Measurements from ENCODE around the gene AP2B1. TPM values are rescaled to one million over a fixed set of nuclear protein-coding genes. Genes with fewer than 3 reads are reported as not detected.

The AP2B1 gene
- total and polyA plus RNA-seq, 4 donors: 8.7 to 55.6 (median 22.3) TPM

DNA sequence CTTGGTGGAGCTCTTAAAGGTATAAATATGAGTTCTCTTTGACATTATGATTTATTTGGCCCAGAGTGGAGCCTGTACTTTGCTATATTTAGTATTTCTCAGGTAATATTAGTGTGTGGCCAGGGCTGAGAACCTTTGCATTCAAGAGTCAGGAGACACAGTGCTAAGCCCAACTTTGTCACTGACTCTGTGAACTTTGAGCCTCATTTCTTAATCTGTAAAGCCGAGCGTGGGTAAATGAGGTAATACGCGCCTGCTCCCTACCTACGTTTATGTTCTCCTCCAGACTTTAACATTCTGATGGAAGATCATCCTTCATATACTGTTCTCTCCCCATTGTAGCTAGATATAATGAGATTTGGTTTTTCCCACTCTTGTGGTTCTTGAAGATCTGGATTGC is 10.5 kb downstream of the AP2B1 start (continued):
- TF ChIP-seq HNF4A (conservative IDR thresholded peaks at IDR 0.05) (peak; percentile 59 to 67), NR2F2 (IDR thresholded peaks at IDR 0.05) (no peak), YY1 (IDR thresholded peaks at IDR 0.05) (no peak)

DNA sequence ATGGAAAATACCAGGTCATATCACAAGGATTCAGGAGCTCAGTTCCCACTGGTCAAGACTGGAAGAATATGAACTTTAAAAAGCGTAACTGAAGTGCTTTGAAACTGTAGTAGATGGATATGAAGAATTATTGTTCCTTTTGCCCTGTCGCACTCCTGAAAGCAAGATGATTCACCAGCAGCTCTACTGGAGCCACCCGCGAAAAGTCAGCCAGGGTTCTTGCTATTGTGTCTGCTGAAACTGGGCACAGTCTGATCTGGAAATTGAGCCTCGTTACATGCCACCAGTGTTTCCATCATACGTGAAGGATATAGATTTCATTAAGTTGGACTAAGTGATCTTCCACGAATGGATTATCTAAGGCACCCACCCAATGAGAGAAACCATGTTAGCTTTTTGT is 16.6 kb downstream of the AP2B1 start:
- H3K36me3 ChIP-seq (ENCODE audit: control insufficient read depth in 4 of 4, insufficient read depth in 3 of 4, low read depth in 1 of 4, low read length in 3 of 4): peaks cover 6 to 45% (median 36%) of the 10 kb centered on the region in 4 donors
- no peak overlapping the region for H3K9ac ChIP-seq (ENCODE audit: low read depth in 1 of 2, low read length in 2 of 2)
- no peaks in the 10 kb centered on the region for H3K27me3 ChIP-seq (ENCODE audit: control insufficient read depth in 4 of 4, insufficient read depth in 4 of 4, low read length in 3 of 4)
- no peaks in the 10 kb centered on the region for H3K4me1 ChIP-seq (ENCODE audit: control insufficient read depth in 4 of 4, insufficient read depth in 4 of 4, low read length in 3 of 4)
- no peak overlapping the region for H3K4me3 ChIP-seq (ENCODE audit: low read depth in 1 of 3, low read length in 3 of 3)
- 94% methylated on average over 7 of the region's 7 CpGs for WGBS
- H3K9me3 ChIP-seq (ENCODE audit: control insufficient read depth in 4 of 4, low read length in 3 of 4): no peaks in the 10 kb centered on the region
- no peak for DNase-seq (ENCODE audit: low spot score)
- TF ChIP-seq, protein P1, sequence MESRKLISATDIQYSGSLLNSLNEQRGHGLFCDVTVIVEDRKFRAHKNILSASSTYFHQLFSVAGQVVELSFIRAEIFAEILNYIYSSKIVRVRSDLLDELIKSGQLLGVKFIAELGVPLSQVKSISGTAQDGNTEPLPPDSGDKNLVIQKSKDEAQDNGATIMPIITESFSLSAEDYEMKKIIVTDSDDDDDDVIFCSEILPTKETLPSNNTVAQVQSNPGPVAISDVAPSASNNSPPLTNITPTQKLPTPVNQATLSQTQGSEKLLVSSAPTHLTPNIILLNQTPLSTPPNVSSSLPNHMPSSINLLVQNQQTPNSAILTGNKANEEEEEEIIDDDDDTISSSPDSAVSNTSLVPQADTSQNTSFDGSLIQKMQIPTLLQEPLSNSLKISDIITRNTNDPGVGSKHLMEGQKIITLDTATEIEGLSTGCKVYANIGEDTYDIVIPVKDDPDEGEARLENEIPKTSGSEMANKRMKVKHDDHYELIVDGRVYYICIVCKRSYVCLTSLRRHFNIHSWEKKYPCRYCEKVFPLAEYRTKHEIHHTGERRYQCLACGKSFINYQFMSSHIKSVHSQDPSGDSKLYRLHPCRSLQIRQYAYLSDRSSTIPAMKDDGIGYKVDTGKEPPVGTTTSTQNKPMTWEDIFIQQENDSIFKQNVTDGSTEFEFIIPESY (IDR thresholded peaks at IDR 0.05): no peak
- TF ChIP-seq, protein P2, sequence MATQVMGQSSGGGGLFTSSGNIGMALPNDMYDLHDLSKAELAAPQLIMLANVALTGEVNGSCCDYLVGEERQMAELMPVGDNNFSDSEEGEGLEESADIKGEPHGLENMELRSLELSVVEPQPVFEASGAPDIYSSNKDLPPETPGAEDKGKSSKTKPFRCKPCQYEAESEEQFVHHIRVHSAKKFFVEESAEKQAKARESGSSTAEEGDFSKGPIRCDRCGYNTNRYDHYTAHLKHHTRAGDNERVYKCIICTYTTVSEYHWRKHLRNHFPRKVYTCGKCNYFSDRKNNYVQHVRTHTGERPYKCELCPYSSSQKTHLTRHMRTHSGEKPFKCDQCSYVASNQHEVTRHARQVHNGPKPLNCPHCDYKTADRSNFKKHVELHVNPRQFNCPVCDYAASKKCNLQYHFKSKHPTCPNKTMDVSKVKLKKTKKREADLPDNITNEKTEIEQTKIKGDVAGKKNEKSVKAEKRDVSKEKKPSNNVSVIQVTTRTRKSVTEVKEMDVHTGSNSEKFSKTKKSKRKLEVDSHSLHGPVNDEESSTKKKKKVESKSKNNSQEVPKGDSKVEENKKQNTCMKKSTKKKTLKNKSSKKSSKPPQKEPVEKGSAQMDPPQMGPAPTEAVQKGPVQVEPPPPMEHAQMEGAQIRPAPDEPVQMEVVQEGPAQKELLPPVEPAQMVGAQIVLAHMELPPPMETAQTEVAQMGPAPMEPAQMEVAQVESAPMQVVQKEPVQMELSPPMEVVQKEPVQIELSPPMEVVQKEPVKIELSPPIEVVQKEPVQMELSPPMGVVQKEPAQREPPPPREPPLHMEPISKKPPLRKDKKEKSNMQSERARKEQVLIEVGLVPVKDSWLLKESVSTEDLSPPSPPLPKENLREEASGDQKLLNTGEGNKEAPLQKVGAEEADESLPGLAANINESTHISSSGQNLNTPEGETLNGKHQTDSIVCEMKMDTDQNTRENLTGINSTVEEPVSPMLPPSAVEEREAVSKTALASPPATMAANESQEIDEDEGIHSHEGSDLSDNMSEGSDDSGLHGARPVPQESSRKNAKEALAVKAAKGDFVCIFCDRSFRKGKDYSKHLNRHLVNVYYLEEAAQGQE (IDR thresholded peaks at IDR 0.05): no peak
- TF ChIP-seq FOXA2 (IDR thresholded peaks at IDR 0.05): no peak
- no peak for TF ChIP-seq SP1 (IDR thresholded peaks at IDR 0.05)
- TF ChIP-seq FOXA1 (IDR thresholded peaks at IDR 0.05): no peak
- TF ChIP-seq, protein P3, sequence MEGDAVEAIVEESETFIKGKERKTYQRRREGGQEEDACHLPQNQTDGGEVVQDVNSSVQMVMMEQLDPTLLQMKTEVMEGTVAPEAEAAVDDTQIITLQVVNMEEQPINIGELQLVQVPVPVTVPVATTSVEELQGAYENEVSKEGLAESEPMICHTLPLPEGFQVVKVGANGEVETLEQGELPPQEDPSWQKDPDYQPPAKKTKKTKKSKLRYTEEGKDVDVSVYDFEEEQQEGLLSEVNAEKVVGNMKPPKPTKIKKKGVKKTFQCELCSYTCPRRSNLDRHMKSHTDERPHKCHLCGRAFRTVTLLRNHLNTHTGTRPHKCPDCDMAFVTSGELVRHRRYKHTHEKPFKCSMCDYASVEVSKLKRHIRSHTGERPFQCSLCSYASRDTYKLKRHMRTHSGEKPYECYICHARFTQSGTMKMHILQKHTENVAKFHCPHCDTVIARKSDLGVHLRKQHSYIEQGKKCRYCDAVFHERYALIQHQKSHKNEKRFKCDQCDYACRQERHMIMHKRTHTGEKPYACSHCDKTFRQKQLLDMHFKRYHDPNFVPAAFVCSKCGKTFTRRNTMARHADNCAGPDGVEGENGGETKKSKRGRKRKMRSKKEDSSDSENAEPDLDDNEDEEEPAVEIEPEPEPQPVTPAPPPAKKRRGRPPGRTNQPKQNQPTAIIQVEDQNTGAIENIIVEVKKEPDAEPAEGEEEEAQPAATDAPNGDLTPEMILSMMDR (IDR thresholded peaks at IDR 0.05; ENCODE audit: low read depth, low read length, missing input control): no peak
- TF ChIP-seq RXRA (IDR thresholded peaks at IDR 0.05): no peak
- TF ChIP-seq, protein P4, sequence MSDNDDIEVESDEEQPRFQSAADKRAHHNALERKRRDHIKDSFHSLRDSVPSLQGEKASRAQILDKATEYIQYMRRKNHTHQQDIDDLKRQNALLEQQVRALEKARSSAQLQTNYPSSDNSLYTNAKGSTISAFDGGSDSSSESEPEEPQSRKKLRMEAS (IDR thresholded peaks at IDR 0.05): no peak
- TF ChIP-seq HNF4G (IDR thresholded peaks at IDR 0.05): no peak
- H3K27ac ChIP-seq (ENCODE audit: low read depth in 1 of 2, low read length in 2 of 2): no peak overlapping the region

DNA sequence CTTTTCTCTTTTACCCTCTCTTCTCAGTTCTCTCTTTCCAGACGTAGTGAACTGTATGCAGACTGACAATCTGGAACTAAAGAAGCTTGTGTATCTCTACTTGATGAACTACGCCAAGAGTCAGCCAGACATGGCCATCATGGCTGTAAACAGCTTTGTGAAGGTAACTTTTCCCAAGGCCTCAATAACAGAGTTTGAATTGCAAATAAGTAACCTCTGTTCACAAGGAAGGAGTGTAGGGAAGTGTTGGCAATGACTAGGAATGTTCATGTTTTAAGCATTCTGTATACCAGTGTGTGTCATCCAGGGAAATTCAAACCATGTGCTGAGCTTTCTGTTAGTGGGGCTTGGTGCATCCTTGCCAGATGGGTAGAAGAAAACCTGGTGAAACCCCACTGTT is 18.6 kb downstream of the AP2B1 start:
- Histone ChIP-seq H3K9me3 (ENCODE audit: control insufficient read depth in 4 of 4, low read length in 3 of 4) (no peaks in the 10 kb centered on the region), H3K4me3 (ENCODE audit: low read depth in 1 of 3, low read length in 3 of 3) (no peak overlapping the region), H3K36me3 (ENCODE audit: control insufficient read depth in 4 of 4, insufficient read depth in 3 of 4, low read depth in 1 of 4, low read length in 3 of 4) (peaks cover 6 to 49% (median 40%) of the 10 kb centered on the region in 4 donors), H3K27ac (ENCODE audit: low read depth in 1 of 2, low read length in 2 of 2) (no peak overlapping the region), H3K4me1 (ENCODE audit: control insufficient read depth in 4 of 4, insufficient read depth in 4 of 4, low read length in 3 of 4) (no peaks in the 10 kb centered on the region), H3K9ac (ENCODE audit: low read depth in 1 of 2, low read length in 2 of 2) (no peak overlapping the region), H3K27me3 (ENCODE audit: control insufficient read depth in 4 of 4, insufficient read depth in 4 of 4, low read length in 3 of 4) (no peaks in the 10 kb centered on the region)
- DNase-seq (ENCODE audit: low spot score): no peak
- WGBS: 96% methylated on average over 2 of the region's 2 CpGs
- TF ChIP-seq NR2F2 (IDR thresholded peaks at IDR 0.05): no peak
- no peak for TF ChIP-seq SP1 (IDR thresholded peaks at IDR 0.05)
- TF ChIP-seq FOXA2 (IDR thresholded peaks at IDR 0.05): no peak
- no peak for TF ChIP-seq EGR1 (IDR thresholded peaks at IDR 0.05; ENCODE audit: low read depth in 2 of 2)
- TF ChIP-seq TAF1 (conservative IDR thresholded peaks at IDR 0.05): no peak
- TF ChIP-seq JUND (IDR thresholded peaks at IDR 0.05): no peak
- TF ChIP-seq RAD21 (IDR thresholded peaks at IDR 0.05): no peak
- TF ChIP-seq, protein P3 (IDR thresholded peaks at IDR 0.05; ENCODE audit: low read depth, low read length, missing input control): no peak
- no peak for TF ChIP-seq HNF4G (IDR thresholded peaks at IDR 0.05)
- TF ChIP-seq, protein P1 (IDR thresholded peaks at IDR 0.05): no peak
- TF ChIP-seq RXRA (IDR thresholded peaks at IDR 0.05): no peak
- TF ChIP-seq, protein P5, sequence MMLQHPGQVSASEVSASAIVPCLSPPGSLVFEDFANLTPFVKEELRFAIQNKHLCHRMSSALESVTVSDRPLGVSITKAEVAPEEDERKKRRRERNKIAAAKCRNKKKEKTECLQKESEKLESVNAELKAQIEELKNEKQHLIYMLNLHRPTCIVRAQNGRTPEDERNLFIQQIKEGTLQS (IDR thresholded peaks at IDR 0.05): no peak
- TF ChIP-seq HNF4A (conservative IDR thresholded peaks at IDR 0.05): no peak
- TF ChIP-seq FOXA1 (IDR thresholded peaks at IDR 0.05): no peak
- no peak for TF ChIP-seq YY1 (IDR thresholded peaks at IDR 0.05)

Data from liver (tissue), 9 donors.